HepG2 (cell line): ENCODE measurements around the gene AKT2. TPM values are rescaled to one million over a fixed set of nuclear protein-coding genes. Genes with fewer than 3 reads are reported as not detected.

ENCODE experiments used
- ARID5B ChIP-seq: IDR thresholded peaks from 2 replicates; pipeline ENCODE4 v1.4.0; 2020; ENCODE audit warnings: mild to moderate bottlenecking, missing genetic modification reagents
- DPF2 ChIP-seq: sonication (generic); formaldehyde crosslinking; IDR thresholded peaks from 2 replicates; pipeline ENCODE4 v1.4.0; 2020; ENCODE audit warnings: mild to moderate bottlenecking, low read depth, missing genetic modification reagents, borderline replicate concordance
- DR1 ChIP-seq: sonication (generic); formaldehyde crosslinking; IDR thresholded peaks from 2 replicates; pipeline ENCODE4 v1.8.0; 2021; ENCODE audit warnings: mild to moderate bottlenecking, missing genetic modification reagents, inconsistent platforms
- GPBP1L1 ChIP-seq: sonication (generic); formaldehyde crosslinking; IDR thresholded peaks from 2 replicates; pipeline ENCODE4 v1.5.0; 2020; ENCODE audit warnings: mild to moderate bottlenecking, missing genetic modification reagents
- HMGXB4 ChIP-seq, 2 experiments: sonication (generic) in 1 of 2; formaldehyde crosslinking in 1 of 2; IDR thresholded peaks; 2 replicates each; pipeline versions ENCODE4 v1.4.0 to v1.6.1; 2018 to 2020; ENCODE audit warnings: missing genetic modification reagents in 2 of 2, borderline replicate concordance in 1 of 2, low read depth in 1 of 2, mild to moderate bottlenecking in 1 of 2, missing biosample characterization in 1 of 2
- PBX2 ChIP-seq: IDR thresholded peaks from 2 replicates; pipeline ENCODE4 v1.6.1; 2016; ENCODE audit warnings: control low read depth
- ZFX ChIP-seq: sonication (generic); formaldehyde crosslinking; IDR thresholded peaks from 2 replicates; pipeline ENCODE4 v1.4.0; 2020; ENCODE audit warnings: mild to moderate bottlenecking, low read depth, missing genetic modification reagents, moderate library complexity
- ZNF101 ChIP-seq: sonication (generic); formaldehyde crosslinking; IDR thresholded peaks from 2 replicates; pipeline ENCODE4 v1.4.0; 2020; ENCODE audit warnings: mild to moderate bottlenecking, low read depth, missing genetic modification reagents, borderline replicate concordance
- ZNF205 ChIP-seq: IDR thresholded peaks from 2 replicates; pipeline ENCODE4 v1.6.1; 2018; ENCODE audit warnings: missing biosample characterization, missing genetic modification reagents
- ZNF33A ChIP-seq: sonication (generic); formaldehyde crosslinking; IDR thresholded peaks from 2 replicates; pipeline ENCODE4 v1.5.1; 2020; ENCODE audit warnings: missing genetic modification reagents, mild to moderate bottlenecking, moderate library complexity, borderline replicate concordance
- ZNF44 ChIP-seq: sonication (generic); formaldehyde crosslinking; IDR thresholded peaks from 2 replicates; pipeline ENCODE4 v1.5.1; 2020; ENCODE audit warnings: mild to moderate bottlenecking, missing genetic modification reagents
- ZNF441 ChIP-seq: sonication (generic); formaldehyde crosslinking; IDR thresholded peaks from 2 replicates; pipeline ENCODE4 v1.7.0; 2021; ENCODE audit warnings: missing genetic modification reagents, borderline replicate concordance
- ZNF510 ChIP-seq: sonication (generic); formaldehyde crosslinking; IDR thresholded peaks from 2 replicates; pipeline ENCODE4 v1.4.0; 2020; ENCODE audit warnings: low read depth, mild to moderate bottlenecking, missing genetic modification reagents
- ZNF557 ChIP-seq: sonication (generic); formaldehyde crosslinking; IDR thresholded peaks from 2 replicates; pipeline ENCODE4 v1.4.0; 2020; ENCODE audit warnings: missing genetic modification reagents
- ZNF670 ChIP-seq: sonication (generic); formaldehyde crosslinking; IDR thresholded peaks from 2 replicates; pipeline ENCODE4 v1.8.0; 2022; ENCODE audit warnings: mild to moderate bottlenecking, missing genetic modification reagents, borderline replicate concordance
- ZNF704 ChIP-seq: sonication (generic); formaldehyde crosslinking; IDR thresholded peaks from 2 replicates; pipeline ENCODE4 v1.8.1; 2023; ENCODE audit warnings: mild to moderate bottlenecking, inconsistent platforms, moderate library complexity, missing genetic modification reagents, borderline replicate concordance
- ZNF781 ChIP-seq: sonication (generic); formaldehyde crosslinking; IDR thresholded peaks from 2 replicates; pipeline ENCODE4 v1.5.1; 2020; ENCODE audit warnings: borderline replicate concordance, mild to moderate bottlenecking, missing genetic modification reagents; ENCODE audit errors: not compliant biosample characterization
- ZNF841 ChIP-seq: sonication (generic); formaldehyde crosslinking; IDR thresholded peaks from 2 replicates; pipeline ENCODE4 v1.8.1; 2023; ENCODE audit warnings: missing genetic modification reagents, borderline replicate concordance
- polyA plus RNA-seq, 8 experiments: library from polyadenylated mRNA; depleted of rRNA in 3 of 8; stranded (reverse) in 7 of 8; unstranded in 1 of 8; fragments of >200 nt; fragmentation: Illumina TruSeq in 4 of 8; extraction: Trizol in 4 of 8; gene quantifications; 2 replicates each; pipeline versions ENCODE4 v1.2.1 to v1.2.3, GENCODE V29; 2011 to 2016; ENCODE audit warnings: low read depth in 4 of 8, missing spikeins in 1 of 8, mixed read lengths in 1 of 8; ENCODE audit not compliant: insufficient read depth in 1 of 8
- total RNA-seq, 5 experiments: library from RNA; depleted of rRNA; stranded (reverse); fragments of >200 nt; fragmentation: Illumina TruSeq; extraction: Trizol; gene quantifications; 2 replicates each; pipeline ENCODE4 v1.2.3, GENCODE V29; 2016; ENCODE audit warnings: low read depth in 1 of 5

Gene AKT2
- total and polyA plus RNA-seq, 2 of the 13 experiments (the other 11 are each of a cell fraction or from before 2014, with no cell fraction given), result 82.1 to 173 TPM

GRCh38 chr19:40231544-40232424 is 53.4 kb downstream of the AKT2 start (continued):
- TF ChIP-seq ZNF441 (CRISPR knock-in tag) (no peak; the same call in 1 of the 2 replicates), DR1 (CRISPR knock-in tag) (no peak), ZNF781 (CRISPR knock-in tag) (no peak), ZNF101 (no peak), PBX2 (CRISPR knock-in tag) (no peak), HMGXB4 (CRISPR knock-in tag; IDR thresholded peaks at IDR 0.05; ENCODE audit: borderline replicate concordance in 1 of 2, low read depth in 1 of 2) (peak; percentile 69 to 82; a peak in 3 of 4 replicates), ZNF205 (CRISPR knock-in tag) (peak; percentile 91), ZNF557 (CRISPR knock-in tag) (no peak), ARID5B (CRISPR knock-in tag) (peak; percentile 86), ZNF841 (no peak), DPF2 (CRISPR knock-in tag) (no peak; the same call in 1 of the 2 replicates), ZNF33A (CRISPR knock-in tag) (no peak), ZNF510 (CRISPR knock-in tag) (peak; percentile 70; the same call in 1 of the 2 replicates), ZNF44 (no peak), ZNF670 (CRISPR knock-in tag) (no peak), ZFX (peak; percentile 88), GPBP1L1 (CRISPR knock-in tag) (no peak), ZNF704 (no peak)
